Adrenal gland (tissue), 5 donors: ENCODE data around the gene NEO1.

Experiments used
- CTCF ChIP-seq, 6 experiments: fragments of 450-650 bp in 4 of 6; fragments of 200-600 bp in 2 of 6; sonication (generic) in 1 of 6; IDR thresholded peaks; 1 replicate in 5 of 6; 2 replicates in 1 of 6; pipeline versions ENCODE4 v1.5.1 to v1.8.0; 2016 to 2021; ENCODE audit warnings: antibody characterized with exemption in 6 of 6, mild to moderate bottlenecking in 2 of 6, moderate library complexity in 1 of 6
- POLR2A ChIP-seq, 2 donors: fragments of 450-650 bp; IDR thresholded peaks; one replicate each; pipeline ENCODE4 v1.6.1; 2017; ENCODE audit warnings: antibody characterized with exemption in 2 of 2, mild to moderate bottlenecking in 2 of 2, moderate library complexity in 1 of 2
- donor health status: DM: no; HTN: no; CAD: no.

DNA sequence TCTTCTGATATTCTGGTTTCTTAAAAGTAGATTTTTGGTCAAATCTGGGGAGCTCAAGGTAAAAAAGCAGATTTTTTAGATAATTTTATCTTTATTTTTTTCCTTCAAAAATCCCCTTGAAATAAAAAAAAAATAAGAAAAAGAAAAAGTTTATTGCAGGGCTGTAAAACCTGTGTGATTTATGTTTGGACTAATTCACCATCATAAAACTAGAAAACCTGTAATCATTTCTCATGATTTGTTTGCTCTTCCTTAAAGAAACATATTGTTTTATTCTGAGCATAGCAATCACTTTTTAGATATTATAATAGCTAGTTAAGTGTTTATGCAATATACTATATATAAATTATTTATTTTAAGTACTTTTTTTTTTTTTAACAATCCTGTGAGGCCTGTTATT, 68.0 kb downstream of the NEO1 start:
- TF ChIP-seq CTCF (IDR thresholded peaks at IDR 0.05) (no peak), POLR2A (IDR thresholded peaks at IDR 0.05) (no peak)
